GM21515 (cell line): ENCODE measurements around the gene TBX1.

Experiments
- ATAC-seq: cut with Tn5 transposase; IDR thresholded peaks from one replicate; pipeline ENCODE4 v1.9.1; 2021; ENCODE audit not compliant: unreplicated experiment

The TBX1 gene

DNA sequence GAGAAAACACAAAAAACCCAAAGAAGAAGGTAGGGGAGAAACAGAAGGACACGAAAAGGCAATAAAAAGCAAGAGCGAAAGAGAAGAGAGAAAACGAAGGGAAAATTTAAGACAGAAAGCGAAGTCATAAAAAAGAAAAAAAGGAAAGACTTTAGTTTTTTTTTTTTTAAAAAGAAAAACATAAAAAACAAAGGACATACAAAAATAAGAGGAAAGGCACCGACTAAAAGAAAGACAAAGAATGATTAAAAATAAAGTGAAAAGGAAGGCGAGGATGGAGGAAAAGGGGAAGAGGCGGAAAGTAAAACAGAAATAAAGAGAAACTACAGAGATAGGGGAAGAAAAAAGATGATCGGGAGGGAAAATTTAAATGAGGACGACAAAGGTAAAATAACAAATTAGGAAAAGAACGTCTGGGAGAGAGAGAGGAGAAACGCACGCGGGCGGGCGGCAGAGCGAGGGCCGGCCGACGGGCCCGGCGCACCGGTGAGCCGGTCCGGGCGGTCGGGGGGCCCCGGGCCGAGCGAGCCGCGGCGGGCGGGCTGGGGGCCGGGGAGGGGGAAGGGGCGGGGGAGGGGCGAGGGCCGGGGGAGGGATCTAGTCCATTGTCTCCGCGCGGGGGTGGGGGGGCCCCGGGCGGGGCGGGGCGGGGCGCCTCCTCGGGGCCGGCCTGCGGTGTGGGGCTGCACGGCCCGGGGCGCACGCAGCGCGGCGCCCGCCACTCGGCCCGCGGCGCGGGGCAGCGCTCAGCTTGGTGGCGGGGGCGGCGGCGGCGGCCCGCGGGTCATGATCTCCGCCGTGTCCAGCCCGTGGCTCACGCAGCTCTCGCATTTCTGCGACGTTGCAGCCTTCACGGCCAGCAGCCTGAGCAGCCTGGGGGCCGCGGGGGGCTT lies at the start of gene TBX1:
Gene TBX1 (plus strand): TSS at position 721 of the 893 bp plus-strand sequence. CDS start 66 bp downstream, at position 787.
- ATAC-seq, result no peak

DNA sequence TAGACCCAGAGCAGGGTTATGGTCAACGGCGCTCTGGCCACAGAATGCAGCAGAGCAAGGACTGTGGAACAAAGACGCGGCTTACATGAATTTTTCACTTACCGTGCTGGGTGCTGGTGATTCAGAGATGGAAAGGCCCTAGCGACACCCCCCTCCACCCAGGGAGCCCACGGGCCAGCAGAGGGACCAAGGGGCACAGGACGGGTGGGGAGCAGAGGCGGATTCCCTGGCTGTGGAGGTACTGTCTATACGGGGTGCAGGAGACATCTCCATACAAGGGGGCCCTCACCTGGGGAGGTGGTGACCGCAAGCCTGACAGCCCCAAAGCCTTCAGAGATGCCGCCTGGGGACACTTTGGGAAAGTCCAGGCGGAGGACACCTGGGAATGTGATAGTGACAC lies 47.3 kb upstream of the TBX1 start:
- ATAC-seq, result no peak

DNA sequence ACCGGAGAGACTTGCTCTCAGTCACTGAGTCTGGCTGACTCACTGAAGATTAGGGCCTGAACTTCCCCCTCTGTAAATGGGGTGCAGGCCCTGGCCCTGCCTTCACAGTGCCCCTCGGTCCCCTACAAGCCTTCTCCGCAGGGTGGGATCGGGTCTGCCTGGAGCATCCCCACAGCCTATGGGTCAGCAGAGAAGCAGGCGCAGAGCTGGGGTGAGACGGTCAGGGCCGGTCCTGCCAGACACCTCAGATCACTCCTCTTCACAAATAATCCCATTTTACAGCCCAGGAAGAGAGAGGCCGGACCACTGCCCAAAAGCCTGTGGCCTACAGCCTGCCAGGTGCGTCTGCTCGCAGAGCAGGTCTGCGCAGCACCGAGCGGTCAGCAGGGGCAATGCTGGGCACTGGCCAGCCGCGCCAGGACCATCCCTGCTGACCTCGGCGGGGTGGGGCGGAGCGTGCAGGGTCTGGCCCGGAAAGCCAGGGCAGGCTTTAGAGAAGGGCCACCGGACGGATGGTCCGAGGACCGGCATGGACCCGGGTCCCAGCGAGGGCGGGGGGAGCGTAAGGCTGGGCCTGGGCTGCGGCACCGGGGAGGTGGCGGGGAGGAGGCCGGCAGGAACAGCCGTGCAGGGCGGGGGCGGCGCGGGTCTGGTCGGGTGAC lies 46.8 kb upstream of the TBX1 start:
- no peak for ATAC-seq

DNA sequence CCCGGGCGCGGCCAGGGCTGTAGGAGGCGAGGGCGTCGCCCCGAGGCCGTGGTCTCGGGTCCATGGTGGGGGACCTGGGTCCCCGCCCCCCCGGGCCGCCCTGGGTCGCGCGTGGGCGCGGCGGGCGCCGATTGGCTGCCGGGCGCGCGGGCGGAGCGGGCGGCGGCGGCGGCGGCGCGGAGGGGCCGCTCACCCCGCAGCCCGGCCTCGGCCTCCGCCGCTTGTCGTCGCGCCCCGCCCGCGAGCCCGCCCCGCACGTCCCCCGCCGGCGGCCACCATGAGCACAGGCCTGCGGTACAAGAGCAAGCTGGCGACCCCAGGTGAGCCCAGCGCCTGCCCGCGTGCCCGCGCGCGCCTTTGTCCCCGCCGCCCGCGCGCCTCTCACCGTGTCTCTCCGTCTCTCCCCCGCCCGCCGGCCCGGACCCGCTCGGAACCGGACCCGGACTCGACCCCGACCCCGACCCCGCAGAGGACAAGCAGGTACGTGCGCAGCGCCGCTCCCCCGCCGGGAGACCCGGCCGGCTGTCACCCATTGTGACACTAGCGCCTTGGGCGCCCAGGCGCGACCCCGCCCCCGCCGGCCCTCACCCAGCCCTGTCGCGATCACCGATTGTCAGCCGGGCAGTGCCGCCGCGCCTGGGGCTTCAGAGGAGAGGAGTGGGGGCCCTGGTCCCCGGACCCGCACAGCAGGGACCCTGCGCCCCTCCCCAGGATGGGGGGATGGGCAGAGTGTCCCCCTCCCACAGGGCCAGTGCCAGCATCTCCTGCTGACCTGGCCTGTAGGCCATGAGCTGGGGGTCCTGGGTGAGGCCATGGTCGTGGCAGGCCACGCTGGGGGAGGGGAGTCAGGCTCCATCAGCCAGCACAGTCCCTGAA lies 46.0 kb upstream of the TBX1 start, which contains the start of gene SEPTIN5:
Gene SEPTIN5 (plus strand): TSS at position 192 of the 876 bp plus-strand sequence. CDS start 86 bp downstream, at position 278.
- ATAC-seq, result no peak

DNA sequence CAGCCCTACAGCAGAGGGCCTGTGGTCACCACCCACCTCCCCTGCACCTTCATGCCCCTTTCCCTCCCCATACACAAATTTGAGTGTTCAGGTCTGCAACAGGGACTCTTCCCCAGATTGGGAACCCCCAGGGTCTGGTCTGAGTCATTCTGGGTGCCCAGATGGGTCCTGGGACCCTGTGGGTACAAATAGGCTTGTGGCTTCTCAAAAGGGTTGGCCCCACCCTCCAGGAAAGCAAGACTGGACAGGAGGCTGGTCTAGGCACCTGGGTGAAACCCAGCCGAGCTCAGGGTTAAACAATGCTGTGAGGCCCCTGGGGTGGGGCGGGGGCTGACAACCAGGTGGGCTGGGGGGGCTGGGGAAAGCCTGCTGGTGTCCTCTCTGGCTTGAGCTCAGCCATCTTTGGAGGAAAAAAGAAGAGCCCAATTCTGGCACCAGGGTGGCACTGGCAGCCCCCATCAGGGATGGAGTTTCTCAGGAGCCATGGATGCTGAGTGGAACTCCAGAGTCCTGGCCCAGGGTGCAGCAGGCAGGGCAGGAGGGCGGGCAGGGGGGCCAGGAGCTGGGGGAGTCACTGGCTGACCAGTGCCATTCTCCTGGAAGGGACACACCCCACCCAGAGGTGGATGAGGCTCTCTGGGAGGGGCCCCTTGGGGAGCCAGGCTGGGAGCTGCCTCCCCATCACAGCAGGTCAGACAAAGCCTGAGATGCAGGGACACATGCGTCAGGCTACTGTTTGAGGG lies 45.2 kb upstream of the TBX1 start:
- ATAC-seq, result no peak

DNA sequence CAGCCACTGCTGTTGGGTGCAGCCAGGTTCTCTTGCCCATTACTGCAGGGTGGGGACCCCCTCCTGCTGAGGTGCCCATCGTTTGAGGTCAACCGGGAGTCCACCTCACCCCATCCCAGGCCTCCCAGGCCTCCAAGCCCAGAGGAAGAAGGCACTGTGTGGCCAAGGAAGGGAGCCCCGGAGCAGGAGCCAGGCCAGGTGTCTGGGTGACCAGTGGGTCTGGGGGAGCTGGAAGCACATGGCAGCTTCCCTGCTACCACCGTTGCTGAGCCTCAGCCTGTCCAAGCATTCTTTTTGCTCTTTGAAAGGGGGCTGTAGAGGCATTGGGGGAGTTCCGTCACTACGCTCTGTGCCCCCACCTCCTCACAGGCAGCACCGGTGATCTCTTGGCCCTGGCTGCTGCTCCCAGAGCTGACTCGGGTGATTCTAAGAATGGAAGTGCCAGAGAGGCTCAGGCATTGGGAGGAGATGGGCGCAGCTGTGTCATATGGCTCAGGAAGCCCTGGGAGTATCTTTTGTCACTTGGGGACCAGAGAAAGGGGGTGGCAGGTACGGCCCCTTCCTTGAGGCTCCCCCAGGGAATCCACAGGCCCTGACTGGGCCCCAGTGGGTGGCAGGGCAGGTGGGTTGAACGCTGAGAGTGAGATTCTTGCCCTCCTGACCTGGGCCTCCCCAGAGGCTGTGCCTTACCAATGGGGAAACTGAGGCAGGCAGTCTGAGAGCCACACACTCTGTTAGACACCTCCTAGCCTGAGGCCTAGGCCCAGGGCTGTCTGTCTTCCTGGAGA lies 44.3 kb upstream of the TBX1 start:
- ATAC-seq, result no peak

DNA sequence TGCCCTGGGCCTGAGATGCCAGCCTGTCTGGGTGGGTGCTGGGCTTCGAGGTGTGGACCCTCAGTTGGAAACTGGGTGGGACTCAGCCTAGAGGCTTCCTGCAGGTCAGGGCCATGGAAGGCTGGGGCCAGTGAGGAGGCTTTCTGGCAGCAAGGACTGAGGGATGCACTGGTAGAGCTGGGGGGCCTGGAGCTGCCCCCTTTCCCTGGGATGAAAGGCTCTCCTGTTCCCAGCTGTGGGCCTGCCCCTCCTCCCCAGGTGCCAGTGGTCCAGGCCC lies 43.8 kb upstream of the TBX1 start:
- no peak for ATAC-seq

DNA sequence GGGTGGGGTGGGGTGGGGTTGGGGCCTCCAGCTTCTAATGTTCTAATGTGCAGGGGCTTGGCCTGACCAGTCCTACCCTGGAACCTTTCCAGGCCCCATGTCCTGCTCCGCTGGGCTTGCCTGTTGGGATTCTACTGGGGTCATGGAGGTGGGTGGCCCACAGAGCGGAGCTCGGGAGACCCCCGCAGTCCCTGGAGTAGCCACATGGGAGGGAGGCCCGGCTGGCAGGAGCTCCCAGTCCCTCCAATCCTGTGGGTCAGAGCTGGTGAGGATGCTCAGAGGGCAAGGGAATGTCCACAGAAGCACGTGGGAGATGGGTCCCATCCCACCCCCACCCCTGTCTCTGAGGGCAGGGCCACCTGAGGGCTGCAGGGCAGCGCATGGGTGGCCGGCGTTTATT lies 43.4 kb upstream of the TBX1 start:
- no peak for ATAC-seq

DNA sequence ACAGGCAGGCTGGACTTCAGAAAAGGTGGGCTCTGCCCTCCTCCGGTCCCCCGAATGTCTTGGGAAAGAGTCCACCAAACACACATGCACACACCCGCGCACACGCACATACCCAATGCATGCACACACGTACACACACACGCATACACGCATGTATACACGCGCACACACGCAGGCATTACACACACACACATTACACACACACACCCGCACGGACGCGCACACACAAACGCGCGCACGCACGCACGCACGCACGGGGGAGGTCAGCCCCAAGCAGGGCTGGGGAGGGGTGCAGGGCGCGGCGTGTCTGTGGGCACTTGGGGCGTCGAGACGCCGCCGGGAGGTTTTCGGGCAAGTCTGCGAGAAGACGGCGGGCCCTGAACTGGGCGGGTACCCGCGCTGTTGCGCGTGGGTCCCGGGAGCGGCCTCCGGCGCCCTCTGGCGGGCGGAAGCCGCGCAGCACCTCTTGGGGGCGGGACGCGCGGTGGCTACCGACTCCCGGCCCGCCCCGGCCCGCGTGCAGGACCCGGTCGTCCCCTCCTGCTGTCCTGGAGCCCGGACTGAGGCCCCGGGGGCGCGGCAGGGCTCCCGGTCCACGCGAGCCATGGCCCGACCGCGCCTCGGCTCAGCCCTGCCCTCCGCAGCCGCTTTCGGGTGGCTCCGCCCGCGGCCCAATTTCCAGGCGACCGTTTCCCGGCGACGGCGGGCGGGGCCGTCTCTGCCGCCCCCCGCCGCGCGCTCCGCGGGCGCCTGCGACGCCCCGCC lies 42.7 kb upstream of the TBX1 start:
- ATAC-seq, result peak; percentile 54

DNA sequence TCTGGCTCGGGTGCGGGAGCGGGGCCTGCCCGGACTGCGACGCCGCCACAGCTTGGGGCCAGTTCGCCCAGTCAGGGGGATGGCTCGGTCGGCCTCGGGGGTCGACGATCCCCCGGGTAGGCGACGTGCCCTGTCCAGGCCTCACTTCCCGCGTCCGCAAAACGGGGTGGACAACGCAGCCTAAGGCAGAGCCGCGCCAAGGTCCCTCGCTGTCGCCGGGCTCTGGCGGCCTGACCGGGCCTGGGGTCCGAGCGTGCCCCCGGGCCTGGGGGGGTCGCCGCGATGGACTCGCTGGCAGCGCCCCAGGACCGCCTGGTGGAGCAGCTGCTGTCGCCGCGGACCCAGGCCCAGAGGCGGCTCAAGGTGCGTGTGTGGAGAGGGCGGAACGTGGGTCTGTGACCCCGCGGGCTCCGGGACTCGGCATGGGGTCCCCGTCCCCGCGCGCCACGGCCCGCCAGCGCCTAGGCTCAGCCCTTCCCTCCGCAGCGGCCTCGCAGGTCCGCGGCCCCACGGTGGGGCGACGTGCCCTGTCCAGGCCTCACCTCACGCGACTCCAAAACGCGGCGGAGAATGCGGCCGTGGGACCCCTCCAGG lies 42.0 kb upstream of the TBX1 start:
- no peak for ATAC-seq

DNA sequence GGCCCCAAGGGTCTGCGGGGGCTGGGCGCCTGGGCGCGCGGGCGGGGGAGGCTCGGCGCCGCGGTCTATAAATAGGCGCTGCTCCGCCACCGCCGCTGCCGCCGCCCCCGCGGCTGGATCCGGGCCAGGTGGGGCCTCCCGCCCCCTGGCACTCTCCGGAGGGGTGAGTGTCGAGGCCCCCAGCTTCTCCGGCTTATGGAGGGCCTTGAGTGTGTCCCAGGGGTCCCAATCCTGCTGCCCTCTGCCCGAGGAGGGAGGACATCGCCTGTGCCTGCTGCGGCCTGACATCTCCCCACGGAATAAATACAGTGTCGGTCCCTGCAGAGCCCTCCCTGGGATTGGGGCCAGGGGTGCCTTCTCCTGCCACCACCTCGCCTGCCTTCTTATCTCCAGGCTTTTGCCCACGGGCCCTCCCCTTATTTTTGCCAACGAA lies 41.5 kb upstream of the TBX1 start:
- no peak for ATAC-seq

DNA sequence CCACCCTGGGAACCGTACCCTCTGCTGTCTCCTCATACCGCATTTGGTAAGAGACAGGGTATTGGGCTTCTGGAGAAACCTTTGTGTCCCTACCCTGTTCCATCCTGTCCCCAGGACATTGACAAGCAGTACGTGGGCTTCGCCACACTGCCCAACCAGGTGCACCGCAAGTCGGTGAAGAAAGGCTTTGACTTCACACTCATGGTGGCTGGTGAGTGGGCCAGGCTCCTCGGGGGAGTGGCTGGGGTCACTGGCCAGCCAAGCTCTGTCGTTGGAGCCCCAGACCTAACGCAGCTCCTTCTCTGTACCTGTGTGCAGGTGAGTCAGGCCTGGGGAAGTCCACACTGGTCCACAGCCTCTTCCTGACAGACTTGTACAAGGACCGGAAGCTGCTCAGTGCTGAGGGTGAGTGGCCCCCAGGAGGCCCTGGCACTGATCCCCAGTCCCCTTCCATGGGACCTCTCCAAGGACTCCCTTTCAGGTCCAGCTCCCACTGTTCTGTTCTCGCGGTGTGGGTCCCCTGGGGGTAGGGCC lies 41.0 kb upstream of the TBX1 start:
- ATAC-seq, result no peak

DNA sequence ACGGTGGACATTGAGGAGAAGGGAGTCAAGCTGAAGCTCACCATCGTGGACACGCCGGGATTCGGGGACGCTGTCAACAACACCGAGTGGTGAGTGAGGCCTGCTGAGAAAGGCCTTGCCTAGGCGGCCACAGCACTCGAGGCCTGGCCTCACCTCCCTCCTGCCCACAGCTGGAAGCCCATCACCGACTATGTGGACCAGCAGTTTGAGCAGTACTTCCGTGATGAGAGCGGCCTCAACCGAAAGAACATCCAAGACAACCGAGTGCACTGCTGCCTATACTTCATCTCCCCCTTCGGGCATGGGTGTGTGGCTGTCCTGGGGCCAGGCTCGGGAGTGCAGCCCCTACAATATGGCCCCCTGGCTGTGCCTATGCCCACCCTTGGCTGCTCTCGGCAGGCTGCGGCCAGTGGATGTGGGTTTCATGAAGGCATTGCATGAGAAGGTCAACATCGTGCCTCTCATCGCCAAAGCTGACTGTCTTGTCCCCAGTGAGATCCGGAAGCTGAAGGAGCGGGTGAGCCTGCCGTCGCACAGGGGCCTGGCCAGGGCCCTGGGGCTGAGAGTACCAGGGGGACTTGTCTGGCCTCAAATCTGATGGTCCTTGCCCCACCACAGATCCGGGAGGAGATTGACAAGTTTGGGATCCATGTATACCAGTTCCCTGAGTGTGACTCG lies 40.3 kb upstream of the TBX1 start:
- ATAC-seq, result no peak

DNA sequence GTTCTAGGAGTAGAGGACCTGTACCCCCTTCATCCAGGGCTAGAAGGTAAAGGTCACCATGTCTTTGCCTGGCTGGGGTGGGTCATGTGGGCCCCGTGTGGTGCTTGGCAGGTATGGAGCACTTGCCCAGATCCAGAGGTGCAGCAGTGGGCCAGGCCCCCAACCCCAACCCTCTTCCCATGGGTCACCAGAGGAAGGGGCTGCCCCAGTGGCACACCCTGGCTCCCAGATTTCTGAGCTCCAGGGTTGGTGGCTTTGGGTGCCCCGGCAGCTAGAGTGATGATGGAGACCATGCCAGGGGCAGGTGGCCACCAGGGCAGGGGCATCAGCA lies 39.6 kb upstream of the TBX1 start:
- ATAC-seq, result no peak

DNA sequence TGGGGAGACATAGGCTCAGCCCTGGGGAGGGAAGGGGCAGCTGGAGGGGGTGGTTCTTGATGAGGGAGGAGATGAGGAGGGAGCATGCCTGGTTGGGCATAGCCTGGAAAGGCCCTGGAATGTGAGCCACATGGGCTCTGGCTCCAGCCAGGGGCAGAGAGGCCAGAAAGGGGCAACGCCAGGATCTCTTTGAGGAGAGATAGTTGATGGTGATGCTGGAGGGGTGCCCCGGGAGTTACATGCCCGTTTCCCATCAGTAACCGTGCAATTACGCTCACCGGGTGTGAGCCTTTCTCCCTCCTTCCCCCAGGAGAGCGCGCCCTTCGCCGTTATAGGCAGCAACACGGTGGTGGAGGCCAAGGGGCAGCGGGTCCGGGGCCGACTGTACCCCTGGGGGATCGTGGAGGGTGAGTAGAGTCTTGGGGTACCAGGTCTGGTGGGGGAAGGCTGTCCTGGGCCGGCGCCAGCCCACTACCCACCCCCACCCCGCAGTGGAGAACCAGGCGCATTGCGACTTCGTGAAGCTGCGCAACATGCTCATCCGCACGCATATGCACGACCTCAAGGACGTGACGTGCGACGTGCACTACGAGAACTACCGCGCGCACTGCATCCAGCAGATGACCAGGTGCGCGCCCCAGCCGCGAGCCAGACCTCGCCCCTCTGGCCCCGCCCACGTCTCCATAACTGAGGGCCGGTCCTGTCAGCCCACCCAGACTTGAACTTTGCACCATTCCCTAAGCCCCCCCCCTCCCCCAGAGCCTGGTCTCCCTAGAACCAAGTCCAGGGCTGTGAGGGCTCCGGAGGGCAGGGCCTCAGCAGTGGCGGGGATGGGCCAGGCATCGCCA lies 39.0 kb upstream of the TBX1 start:
- no peak for ATAC-seq

DNA sequence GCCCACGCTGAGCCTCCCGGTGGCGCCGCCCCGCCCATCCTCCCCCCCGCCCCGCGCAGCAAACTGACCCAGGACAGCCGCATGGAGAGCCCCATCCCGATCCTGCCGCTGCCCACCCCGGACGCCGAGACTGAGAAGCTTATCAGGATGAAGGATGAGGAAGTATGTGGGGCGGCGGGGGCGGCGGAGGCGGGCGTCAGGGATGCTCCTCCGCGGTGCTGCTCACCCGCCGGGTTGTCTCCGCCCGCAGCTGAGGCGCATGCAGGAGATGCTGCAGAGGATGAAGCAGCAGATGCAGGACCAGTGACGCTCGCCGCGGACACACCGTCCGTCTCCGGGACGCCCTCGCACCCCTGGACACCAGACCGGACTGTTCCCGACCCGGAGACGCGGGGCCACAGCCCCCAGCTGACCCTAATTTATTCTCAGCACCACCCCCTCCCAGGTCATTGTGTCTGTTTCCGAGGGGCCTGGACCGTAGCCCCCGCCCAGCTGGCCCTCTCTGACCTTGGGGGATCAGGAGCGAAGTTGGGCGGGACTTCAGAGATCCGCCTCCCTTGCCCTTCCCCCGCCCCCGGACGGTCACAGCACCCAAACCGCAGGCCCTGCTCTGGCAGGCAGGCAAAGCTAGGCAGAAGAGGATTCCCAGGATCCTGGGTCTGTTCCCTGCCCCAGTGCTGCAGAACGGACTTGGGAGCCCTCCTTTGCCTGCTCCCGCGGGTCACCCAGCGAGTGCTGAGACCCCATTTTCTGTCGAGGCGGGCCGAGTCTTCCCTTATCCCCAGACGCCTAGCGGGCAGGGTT lies 38.2 kb upstream of the TBX1 start:
- no peak for ATAC-seq

DNA sequence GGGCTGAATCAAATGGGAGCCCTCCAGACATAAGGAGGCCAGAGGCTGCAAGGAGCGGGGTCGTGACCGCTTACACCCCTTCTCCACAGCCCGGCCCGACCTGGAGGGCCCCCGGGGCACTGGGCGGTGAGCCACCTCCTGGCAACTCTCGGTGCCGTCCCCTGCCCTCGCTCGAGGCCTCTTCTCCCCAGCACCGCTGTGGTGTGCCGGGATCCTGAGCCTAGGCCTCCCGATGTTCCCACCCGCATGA lies 37.7 kb upstream of the TBX1 start:
- no peak for ATAC-seq
